Measurements from ENCODE around the gene HCN4.

HCN4 gene

DNA sequence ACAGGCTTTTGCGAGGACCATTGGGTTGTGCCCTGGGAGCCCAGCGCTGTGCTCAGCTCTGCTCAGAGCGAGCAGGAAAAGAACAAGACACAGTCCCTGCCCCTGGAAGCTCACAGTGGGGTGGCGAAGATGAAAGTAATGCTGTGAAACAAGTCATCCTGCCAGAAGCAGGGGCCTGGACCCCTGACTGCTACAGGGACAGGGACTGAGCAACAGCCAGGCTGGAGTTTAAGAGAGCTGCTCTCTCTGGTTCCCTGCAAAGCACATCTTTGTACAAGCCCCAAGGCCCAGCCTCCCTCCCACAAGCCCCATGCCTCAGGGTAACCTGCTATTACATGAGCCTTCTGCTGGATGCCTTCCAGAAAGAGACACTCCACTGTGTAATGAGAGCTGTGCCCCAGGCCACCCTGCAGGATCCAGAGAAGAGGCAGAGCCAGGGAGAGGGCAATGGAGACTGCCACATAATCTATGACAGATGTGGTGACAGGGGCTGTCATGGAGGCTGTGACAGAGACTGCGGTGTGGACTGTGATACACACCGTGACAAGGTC is 7.1 kb upstream of the HCN4 start:
- no peak for DNase-seq

DNA sequence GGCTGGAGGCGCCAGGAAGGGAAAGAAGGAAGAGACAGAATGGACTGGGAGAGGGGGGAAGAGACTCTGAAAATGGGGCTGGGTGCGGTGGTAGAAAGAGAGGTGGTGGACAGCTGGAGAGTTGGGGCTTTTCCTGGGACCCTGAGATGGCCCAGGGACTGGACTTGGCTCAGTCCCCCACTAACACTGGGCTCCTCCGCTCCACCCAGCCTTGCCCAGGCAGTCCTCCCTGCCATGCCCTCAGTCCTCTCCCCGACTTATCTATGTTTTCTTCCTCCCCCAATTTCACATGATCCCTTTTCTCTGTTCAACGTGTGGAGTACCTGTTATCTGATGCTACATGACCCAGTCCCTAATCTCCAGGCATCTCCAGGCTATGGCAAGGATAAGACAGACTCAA is 6.3 kb upstream of the HCN4 start:
- no peak for DNase-seq

DNA sequence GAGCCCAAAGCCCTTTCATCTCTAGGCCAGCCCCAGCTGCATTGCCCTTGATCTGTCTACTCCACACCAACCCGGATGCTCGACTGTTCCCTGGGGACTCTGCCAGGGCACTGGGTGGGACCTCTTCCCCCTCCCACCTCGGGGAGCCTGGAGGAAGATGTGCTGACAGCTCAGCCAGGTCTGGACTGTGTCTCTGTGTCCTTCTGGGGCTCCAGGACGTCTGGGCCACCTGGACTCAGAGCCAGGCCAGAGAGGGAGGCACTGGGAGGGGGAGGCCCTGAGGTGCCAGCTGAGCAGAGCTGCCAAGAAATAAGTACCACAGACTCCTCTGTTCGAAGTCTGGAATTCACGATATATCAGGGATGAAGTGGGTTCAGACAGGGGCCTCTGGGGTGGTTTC is 5.8 kb upstream of the HCN4 start:
- no peak for DNase-seq

DNA sequence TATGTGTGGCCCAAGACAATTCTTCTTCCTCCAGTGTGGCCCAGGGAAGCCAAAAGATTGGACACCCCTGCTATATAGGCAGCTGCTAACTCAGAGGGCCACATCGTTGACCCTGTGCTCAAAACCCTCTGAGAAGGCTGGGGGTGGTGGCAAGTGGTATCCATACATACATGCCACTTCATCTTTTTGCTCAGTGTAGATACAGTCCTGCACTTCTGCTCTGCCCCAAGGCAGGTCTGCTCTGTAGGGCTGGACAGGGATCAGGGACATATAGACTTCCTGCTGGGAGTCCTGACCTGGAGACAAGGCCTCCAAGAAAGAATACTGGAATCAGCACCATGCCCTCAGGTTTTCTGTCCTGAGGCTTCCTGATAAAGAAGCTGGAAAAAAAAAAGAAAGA is 4.5 kb upstream of the HCN4 start:
- DNase-seq = no peak

DNA sequence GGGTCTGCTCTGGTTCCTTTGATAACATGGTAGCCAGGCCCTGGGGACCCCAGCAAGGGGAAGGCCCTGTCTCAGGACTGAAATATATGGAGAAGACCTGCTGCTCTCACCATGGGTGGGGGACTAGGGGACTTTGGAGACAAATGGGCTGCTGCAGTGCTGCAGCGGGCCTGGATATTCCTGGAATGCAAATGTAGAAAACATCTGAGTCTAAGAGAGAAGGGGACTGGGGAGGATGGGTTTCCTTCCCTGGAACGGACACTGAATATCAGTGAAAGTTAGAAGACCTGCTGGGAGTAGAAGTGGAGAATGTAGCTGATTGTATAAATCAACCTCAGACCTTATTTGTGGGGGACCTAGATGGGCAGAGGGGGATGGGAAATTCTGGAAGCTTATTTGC is 3.1 kb upstream of the HCN4 start:
- DNase-seq = no peak

DNA sequence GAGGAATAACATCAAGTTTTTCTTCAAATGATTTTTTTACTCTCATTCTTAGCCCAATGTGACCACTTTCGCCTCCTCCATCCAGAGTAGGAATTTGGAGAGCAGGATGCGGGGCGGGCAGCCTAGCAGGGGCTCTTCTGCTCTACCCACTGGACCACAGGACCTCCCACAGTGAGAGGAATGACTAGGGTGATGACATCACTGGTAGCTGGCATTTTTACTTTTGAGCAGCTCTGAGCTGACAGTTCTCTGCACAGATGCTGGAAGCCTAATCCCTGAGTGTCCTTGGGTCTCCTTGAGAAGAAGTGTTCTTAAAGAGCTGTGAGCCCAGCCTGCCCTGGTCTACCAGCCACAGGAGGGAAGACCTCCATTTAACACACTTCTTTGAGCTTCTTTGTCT is 1.4 kb upstream of the HCN4 start:
- no peak for DNase-seq

DNA sequence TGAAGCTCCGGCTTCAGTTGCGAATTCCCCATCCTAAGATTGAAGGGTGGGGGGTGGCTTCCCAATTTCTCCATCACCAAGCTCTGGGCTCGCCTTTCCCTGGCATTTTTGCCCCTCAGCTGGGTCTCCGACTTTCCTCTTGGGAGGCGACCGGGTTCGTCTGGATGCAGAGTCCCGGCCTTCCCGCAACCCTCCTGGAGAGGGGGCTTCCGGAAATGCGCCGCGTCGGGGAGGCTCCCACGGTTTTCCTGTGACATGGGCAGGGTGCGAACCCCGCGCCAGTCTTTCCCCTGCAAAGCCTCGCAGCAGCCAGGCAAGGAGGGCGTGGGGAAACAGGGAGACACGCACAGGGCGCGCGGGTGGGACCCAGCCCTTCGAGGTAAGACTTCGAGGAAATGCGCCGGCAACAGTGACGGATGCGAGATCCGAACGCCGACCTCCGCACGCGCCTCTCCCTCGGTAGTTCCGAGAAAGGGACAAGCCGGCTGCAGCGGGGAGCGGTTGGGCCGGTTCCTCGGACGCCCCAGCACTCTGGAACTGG is 466 bp upstream of the HCN4 start:
- no peak for DNase-seq

DNA sequence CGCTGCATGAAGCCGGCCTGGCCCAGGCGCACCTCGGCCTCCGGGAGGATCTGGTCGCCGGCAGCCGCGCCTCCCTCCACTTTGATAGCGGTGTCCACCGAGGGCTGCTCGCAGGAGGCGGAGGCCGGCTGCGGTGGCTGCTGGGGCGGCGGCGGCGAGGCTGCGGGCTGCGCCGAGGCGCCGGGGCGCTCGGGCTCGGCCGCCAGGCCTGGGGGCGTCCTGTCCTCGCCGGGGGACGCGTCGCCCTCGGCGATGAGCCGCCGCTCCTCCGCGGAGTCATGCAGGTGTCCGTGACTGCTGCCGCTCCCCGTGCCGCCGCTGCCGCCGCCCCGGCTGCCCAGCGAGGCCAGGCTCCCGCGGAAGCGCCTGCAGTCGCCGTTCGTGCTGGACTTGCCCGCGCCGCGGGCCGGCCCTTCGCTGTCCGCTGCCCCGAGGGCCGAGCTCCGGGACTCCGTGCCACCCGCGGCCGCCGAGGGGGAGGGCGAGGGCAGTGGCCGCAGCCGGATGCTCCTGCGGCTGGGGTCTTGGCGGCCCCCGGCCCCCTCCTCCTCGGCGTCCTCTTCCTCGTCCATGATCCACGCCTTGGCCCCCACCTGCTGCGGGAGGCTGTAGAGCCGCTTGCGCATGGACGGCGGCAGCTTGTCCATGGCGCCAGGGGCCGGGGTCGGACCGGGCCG is 996 bp downstream of the HCN4 start:
- no peak for DNase-seq

DNA sequence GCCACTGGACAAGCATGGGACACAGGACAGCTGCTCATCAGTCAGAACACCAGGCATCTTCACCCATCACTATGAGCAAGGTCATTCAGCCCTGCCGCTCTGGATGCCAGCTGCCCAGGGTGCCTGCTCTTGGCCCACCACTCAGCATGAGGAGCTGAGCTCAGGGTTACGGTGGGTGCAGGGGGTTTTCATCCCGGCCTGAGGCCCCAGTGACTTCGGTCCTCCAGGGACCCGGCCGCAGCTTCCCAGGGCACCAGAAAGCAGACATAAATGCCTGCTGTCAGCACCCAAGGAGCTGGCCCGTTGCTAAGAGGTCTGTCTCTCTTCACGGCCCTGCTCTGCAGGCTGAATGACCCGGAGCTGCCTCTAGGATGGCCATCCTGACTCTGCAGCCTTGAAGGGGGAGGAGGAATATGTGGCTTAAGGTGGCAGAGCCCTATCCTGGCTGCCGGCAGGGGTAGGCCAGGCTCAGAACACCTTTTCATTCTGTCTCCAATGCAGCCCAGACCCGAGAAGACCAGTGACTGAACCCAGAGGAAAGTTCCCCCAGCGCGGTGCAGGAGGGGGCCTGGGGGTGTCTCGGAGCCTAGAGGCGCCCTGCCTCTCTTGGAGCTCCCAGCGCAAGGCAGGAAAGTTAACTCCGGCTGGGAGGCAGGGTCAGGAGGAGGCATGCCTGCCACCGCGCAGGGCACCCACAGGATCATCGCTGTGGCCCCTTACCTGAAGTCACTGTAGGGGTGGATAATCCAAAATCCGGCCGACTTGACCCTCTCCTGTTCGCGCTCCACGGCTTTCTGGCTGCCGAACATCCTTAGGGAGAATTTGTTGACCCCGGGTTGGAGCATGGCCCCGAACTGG is 1.8 kb downstream of the HCN4 start:
- DNase-seq = no peak

DNA sequence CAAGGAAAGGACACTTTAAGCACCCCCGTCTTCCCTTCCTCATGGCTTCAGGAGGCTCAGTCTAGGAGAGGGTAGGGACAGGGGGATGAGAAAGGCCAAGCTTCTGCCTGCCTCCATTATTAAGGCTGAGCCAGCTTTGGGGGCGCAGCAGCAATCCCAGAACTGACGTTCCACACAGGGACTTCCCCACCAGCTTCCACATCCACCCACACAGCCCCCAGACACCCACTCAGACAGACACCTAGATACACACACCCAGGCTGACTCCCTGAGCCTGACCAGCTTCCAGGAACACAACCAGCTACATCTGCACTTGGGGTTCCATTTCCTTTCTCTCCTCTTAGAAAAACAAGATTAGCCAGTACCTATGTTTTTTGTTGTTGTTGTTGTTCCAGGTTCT is 4.7 kb downstream of the HCN4 start:
- DNase-seq = no peak

DNA sequence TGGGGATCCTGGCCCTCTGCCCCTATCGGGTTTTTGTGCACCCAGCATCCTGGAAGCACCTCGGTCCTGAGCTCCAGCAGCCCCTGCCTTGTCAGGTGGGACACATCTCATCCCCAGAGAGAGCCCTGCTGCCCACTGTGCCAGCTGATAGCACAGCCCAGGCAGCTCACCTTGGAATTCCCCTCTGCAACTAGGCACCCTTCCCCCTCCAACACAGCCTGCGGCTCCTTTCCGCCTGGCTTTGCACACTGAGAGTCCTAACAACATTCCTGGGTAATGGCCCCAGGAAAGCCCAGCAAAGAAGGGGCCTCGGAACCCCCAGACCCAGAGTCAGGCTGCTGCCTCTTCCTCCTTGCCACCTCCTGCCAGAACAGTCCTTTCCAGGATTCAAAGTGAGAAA is 5.9 kb downstream of the HCN4 start:
- DNase-seq = no peak

DNA sequence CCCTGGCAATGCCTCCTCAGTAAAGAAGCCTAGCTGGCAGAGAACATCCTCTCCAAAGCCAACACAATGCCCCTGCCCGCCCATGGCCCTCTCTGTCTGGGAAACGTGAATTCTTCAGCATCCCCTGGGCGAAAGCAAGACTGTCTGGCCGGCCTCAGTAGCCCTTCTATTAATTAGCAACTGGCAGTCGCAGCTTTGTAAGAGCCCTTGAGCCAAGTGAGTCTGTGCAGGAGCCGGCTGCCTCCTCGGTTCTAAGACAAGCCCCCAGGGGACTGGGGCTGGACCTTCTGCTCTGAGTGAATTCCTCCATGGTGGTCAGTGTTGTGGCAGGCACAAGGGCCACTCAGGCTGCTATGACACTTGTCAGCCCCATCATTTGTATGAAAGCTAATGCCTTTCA is 7.4 kb downstream of the HCN4 start:
- DNase-seq = no peak

DNA sequence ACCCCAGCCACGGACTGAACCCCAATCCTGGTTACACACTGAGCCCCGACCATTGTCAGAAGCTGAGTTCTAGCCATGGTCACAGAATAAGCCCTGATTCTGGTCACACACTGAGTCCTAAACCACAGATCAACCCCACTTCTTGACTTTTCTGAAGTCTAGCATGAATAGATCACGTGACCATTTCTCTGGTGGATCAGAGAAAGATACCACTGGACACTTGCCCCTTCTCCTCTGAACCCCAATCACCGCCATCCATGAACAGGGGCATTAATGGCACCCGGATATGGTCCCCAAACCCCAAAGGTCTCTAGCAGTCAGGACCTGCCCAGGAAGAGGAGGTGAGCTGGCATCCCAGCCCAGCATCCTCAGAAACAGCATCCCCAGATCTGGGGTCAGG is 9.1 kb downstream of the HCN4 start:
- DNase-seq = no peak

DNA sequence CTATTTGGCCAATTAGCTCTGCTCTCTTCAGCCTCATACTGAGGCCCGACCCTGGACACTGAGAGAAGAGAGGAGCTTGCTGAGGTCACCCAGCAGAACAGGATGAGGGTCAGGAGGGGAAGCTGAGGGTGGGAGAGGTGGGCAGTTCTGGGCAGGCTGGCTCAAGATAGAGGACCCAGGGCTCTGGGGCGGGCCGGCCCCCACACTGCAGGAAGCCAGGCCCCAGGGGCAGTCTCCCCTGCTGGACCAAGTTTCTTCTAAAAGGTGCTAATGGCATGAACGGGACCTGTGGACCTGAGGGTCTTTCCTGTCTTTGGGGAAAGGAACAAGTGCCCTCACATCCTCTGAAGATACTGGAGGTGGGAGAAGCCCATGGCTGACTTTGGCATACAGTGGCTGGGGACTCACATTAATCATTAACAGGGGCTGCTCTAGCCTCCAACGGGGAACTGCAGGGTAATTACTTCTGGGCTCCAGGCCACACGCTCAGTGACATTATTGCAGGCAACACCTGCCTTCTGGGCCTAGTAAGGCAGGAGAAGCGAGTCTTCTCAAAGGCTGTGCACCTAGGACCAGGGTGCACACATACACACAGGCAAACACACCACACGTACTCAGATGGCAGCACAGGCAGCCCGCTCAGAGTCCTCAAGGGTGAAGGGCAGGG is 10.6 kb downstream of the HCN4 start:
- DNase-seq = no peak

DNA sequence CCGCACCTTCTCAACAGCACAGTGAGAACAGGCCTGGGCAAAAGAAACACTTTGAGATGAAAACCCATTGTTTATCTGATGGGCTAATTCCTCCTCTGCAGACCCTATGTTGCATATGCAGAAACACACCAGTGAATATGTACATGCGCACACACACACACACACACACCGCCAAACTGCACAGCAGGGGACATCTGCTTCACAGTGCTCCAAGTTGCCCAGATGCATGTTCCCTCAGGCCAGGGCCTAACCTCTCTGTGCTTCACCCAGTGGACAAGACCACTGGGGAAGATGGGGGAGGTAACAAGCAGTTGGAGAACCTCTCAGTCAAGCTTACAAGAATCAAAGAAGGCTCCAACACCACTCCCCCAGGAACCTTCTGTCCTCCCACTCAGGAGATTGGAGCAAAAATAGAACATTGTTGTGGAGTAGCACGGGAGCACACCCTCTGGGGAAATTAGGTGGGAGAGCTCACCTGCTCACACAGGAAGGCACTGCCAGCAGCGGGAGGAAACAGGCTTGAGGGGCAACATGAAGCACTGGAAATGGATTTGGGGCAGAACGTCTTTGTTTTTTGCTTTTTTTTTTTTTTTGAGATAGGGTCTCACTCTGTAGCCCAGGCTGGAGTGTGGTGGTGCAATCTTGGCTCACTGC is 13.0 kb downstream of the HCN4 start:
- DNase-seq = no peak

DNA sequence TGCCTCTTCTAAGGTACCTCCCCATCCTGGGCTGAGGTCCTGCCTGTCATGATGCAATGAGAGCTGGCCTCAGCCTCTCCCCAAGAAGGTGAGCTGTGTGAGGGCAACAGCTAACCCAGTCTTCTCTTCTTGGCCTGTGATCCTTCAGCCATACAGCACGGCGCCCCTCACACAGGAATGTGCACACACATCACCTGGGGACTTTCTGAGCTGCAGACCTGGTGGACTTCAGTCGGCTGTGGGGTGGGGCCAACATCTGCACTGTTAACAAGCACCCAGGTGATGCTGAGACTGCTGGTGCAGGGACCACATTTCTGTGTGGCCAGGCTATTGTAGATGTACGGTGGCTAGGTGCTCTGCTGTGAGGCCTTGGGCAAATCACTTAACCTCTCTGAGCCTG is 14.5 kb downstream of the HCN4 start:
- DNase-seq = no peak

DNA sequence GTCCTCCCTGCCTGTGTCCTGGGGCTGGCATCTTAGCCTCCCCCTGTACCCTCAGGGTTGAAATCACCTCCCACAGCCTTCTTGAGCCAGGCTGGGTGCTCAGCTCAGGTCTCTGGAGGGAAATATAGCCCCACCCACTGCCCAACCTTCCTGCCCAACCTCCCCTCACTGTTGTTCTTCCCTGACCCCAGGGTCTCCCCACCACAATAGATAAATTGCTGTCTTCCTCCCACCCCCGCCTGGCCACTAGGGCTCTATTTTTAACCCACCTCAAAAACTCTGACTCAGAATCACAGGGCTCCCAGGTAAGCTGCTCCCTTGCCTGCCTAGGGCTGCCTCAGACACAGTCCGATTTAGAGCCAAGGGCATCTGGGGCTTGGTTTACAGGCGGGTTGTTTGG is 15.0 kb downstream of the HCN4 start:
- no peak for DNase-seq

DNA sequence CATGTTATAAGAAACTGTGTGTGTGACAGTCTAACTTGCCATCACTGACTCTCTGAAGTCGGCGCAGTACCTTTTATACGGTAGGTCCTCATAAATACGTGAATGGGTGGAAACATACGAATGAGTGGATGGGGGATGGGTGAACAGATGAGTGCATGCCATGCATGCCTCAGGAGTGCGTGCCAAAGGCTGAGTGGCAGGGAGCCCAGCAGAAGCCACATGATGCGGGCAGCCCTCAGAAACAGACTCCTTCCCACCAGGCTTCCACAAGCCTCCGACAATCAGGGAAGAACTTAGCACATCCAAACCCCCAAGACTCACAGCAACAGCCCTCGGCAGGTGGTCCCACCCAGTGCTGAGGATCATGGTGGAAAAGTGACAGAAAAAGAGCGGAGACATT is 16.7 kb downstream of the HCN4 start:
- DNase-seq = no peak

DNA sequence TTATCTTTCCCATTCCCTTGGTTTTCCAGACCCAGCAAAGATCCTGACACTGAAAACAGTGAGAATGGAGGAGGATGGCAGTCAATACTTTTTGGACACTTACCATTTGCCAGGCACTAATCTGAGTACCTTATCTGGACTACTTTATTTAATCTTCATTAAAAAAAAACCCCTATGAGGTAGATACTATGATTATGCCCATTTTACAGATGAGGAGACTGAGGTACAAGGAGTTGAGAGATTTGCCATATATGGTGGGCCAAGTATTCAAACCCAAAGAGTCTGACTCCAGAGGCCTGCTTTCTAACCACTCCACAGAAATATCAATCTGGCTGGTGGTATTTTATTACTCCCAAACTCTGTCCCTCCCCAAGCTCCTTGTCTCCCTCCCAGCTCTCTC is 19.6 kb downstream of the HCN4 start:
- no peak for DNase-seq

DNA sequence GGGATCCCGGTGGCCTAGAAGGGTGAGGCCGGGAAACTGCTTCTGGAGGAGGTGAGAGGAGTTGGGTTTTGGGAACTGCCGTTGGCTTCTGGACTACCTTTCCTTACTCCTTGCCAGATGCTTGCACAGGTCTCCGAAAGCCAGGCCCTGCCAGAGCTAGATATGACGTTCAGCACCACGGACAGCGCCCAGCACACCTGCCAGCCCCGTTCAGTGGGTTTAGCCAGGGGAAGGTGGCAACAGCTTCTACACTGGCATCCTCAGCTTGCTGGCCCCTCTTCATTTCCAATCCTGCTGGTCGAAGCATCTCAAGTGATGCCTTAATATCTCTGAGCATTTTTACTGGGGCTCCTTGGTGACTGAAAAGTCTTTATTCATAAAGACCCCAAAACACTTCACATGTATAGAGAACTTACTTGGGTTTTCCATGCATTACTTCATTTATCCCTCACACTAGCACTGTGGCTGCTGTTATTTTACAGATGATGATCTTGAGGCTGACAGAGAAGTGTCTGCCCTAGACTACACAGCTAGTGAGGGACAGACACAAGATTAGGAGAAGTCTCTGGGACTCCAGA is 21.9 kb downstream of the HCN4 start:
- peak; percentile 40 for DNase-seq

DNA sequence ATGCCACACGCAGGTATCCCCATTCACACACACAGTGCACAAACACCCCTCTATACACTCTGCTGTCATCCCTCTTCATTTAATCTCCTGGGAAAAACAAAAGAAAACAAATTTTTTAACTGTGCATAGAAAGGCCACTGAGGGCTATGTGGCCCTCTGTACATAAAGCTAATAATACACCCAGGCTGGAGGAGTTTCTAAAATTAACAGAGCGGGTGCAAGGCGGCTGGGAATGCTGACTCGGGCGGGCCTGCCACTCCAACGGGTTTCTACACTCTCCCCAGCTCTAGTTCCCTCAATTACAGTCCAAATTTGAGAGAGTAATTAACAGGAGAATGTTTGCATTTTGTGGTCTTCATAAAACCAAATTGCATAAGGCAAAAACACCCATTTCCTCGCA is 23.1 kb downstream of the HCN4 start:
- DNase-seq = no peak

DNA sequence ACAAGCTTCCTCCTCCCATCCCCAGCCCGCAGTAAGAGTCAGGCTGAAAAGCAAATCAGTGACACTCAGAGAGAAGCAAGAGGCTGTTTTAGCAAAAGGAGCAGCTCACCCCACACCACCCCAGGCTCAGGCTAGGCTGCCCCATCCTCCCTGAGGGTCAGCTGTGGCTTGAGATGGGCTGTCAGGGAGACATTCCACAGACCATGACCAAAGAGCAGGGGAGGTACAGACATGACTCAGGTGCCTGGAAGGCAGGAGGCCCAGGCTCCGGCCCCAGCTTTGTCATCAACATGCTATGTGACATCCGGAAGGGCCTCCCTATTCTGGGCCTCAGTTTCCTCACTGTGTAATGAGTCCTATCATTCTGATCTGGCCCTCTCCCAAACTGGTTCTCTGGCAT is 24.7 kb downstream of the HCN4 start:
- peak; percentile 21 for DNase-seq

Data from fibroblast of skin of right biceps (primary cell).